Osteoblast (primary cell): Measurements from ENCODE around the gene ENTREP1. TPM values are rescaled to one million over a fixed set of nuclear protein-coding genes. Genes with fewer than 3 reads are reported as not detected.
"Not testable (repeated sequence)": the region's sequence is repeated elsewhere in the genome, so short reads cannot be mapped to it uniquely, and the experiment has no call there.

Experiments used
- DNase-seq: peaks from one replicate; pipeline ENCODE4 v3.0.0; 2011; ENCODE audit warnings: low spot score, mixed read lengths; ENCODE audit not compliant: insufficient read length; ENCODE audit errors: missing footprints
- H2AFZ ChIP-seq: 2 replicates; pipeline ENCODE4 v1.6.0; 2011; ENCODE audit warnings: mild to moderate bottlenecking, low read length
- H3K27ac ChIP-seq: 2 replicates; pipeline ENCODE4 v1.5.1; 2011; ENCODE audit warnings: mild to moderate bottlenecking, low read depth, low read length, moderate library complexity
- H3K27me3 ChIP-seq: 2 replicates; pipeline ENCODE4 v1.6.0; 2012; ENCODE audit warnings: mild to moderate bottlenecking, control low read depth, inconsistent platforms, low read length, moderate library complexity; ENCODE audit not compliant: insufficient read depth
- H3K36me3 ChIP-seq: 2 replicates; pipeline ENCODE4 v1.5.1; 2011; ENCODE audit warnings: mild to moderate bottlenecking, low read length, control low read depth, moderate library complexity; ENCODE audit not compliant: insufficient read depth
- H3K4me1 ChIP-seq: 2 replicates; pipeline ENCODE4 v1.5.1; 2011; ENCODE audit warnings: mild to moderate bottlenecking, low read length, control low read depth, moderate library complexity; ENCODE audit not compliant: insufficient read depth
- H3K4me2 ChIP-seq: 2 replicates; pipeline ENCODE4 v1.6.0; 2011; ENCODE audit warnings: mild to moderate bottlenecking, low read length; ENCODE audit not compliant: insufficient read depth
- H3K4me3 ChIP-seq: fragments of 200-600 bp; sonication (generic); 3 replicates; pipeline ENCODE4 v1.5.1; 2012; ENCODE audit warnings: mild to moderate bottlenecking, low read length, inconsistent platforms; ENCODE audit not compliant: insufficient read depth
- H3K79me2 ChIP-seq: 2 replicates; pipeline ENCODE4 v1.6.0; 2012; ENCODE audit warnings: mild to moderate bottlenecking, low read length, control low read depth, inconsistent platforms; ENCODE audit not compliant: insufficient read depth
- H3K9me3 ChIP-seq: 2 replicates; pipeline ENCODE4 v1.5.1; 2011; ENCODE audit warnings: low read depth, low read length, control low read depth
- H4K20me1 ChIP-seq: 2 replicates; pipeline ENCODE4 v1.6.0; 2012; ENCODE audit warnings: mild to moderate bottlenecking, low read length, control low read depth; ENCODE audit not compliant: insufficient read depth
- CTCF ChIP-seq: IDR thresholded peaks from 2 replicates; pipeline ENCODE4 v1.5.1; 2011; ENCODE audit warnings: mild to moderate bottlenecking, low read depth, low read length, moderate library complexity; ENCODE audit errors: extremely low read depth
- total RNA-seq: library from RNA; depleted of rRNA; stranded (reverse); fragments of >200 nt; gene quantifications from 2 replicates; pipeline ENCODE4 v1.2.3, GENCODE V29; 2012

The ENTREP1 gene
- total RNA-seq, 1 donor: under 0.01 TPM

DNA sequence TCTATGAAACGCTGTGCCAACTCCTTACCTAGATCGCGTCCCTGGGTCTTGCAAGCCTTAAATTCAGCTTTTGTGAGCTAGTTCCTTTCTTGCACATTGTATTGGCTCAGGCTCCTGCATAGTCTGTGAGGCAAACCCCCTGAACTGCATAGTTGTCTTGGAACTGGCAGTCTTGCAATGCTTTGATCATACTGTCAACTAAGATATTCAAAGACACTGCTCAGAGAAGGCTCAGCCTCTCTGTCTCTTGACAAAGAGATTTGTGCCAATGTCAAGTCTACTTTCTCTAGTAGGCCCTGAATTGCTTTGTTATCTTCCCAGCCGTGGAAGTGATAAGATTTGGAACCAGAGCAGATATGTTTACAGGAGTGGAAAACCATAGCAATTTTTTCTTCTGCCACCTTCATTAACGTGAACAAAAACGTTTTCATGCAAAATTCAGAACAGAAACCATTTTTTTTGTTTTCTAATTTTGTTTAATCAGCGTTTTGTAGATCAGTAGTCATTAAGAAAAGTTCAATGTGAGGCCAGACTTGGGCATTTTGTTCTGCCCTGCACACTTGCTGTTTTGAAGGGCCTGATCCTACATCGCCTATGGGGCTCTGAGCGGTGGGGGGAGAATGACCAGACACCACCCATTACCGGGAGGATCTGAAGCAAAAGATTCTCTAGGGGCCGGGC, 27.6 kb upstream of the ENTREP1 start:
- Histone ChIP-seq H3K27me3 (peaks cover 19% of the 10 kb centered on the region), H3K4me1 (no peaks in the 10 kb centered on the region), H2AFZ (no peak overlapping the region), H4K20me1 (no peaks in the 10 kb centered on the region), H3K79me2 (no peaks in the 10 kb centered on the region), H3K9me3 (no peaks in the 10 kb centered on the region), H3K4me2 (no peak overlapping the region), H3K4me3 (no peak overlapping the region), H3K36me3 (no peaks in the 10 kb centered on the region), H3K27ac (no peak overlapping the region)
- no peak for TF ChIP-seq CTCF
- DNase-seq: no peak

DNA sequence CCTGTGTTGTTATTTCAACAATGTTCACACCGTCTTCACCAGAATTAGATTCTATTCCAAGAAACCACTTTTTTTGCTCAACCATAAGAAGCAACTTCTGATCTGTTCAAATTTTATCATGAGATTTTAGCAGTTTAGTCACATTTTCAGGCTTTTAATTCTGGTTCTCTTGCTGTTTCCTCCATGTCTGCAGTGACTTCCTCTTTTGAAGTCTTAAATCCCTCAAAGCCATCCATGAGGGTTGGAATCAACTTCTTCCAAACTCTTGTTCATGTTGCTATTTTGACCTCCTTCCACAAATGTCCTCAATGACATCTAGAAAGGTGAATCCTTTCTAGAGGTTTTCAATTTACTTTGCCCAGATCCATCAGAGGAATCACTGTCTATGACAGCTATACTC, 25.7 kb upstream of the ENTREP1 start:
- Histone ChIP-seq H2AFZ (no peak overlapping the region), H3K4me3 (no peak overlapping the region), H4K20me1 (no peaks in the 10 kb centered on the region), H3K27ac (no peak overlapping the region), H3K4me2 (no peak overlapping the region), H3K27me3 (peaks cover 19% of the 10 kb centered on the region), H3K79me2 (no peaks in the 10 kb centered on the region), H3K36me3 (no peaks in the 10 kb centered on the region), H3K9me3 (no peaks in the 10 kb centered on the region), H3K4me1 (no peaks in the 10 kb centered on the region)
- TF ChIP-seq CTCF: no peak
- no peak for DNase-seq

- DNase-seq: no peak
- no peaks in the 10 kb centered on the region for H4K20me1 ChIP-seq
- H2AFZ ChIP-seq: no peak overlapping the region
- H3K27ac ChIP-seq: no peak overlapping the region
- H3K36me3 ChIP-seq: no peaks in the 10 kb centered on the region
- H3K4me1 ChIP-seq: no peaks in the 10 kb centered on the region
- TF ChIP-seq CTCF: no peak
- H3K79me2 ChIP-seq: no peaks in the 10 kb centered on the region
- no peak overlapping the region for H3K4me2 ChIP-seq
- H3K9me3 ChIP-seq: no peaks in the 10 kb centered on the region
- no peak overlapping the region for H3K4me3 ChIP-seq
- peaks cover 18% of the 10 kb centered on the region for H3K27me3 ChIP-seq
Measured at GRCh38 chr9:69299826-69300225, 25.2 kb upstream of the ENTREP1 start.

- H3K4me2 ChIP-seq: no peak overlapping the region
- H3K9me3 ChIP-seq: no peaks in the 10 kb centered on the region
- TF ChIP-seq CTCF: no peak
- no peak for DNase-seq
- H3K27me3 ChIP-seq: peaks cover 14% of the 10 kb centered on the region
- H3K4me3 ChIP-seq: no peak overlapping the region
- no peaks in the 10 kb centered on the region for H3K36me3 ChIP-seq
- H2AFZ ChIP-seq: no peak overlapping the region
- H3K79me2 ChIP-seq: no peaks in the 10 kb centered on the region
- H3K4me1 ChIP-seq: peaks cover 3% of the 10 kb centered on the region
- no peak overlapping the region for H3K27ac ChIP-seq
- no peaks in the 10 kb centered on the region for H4K20me1 ChIP-seq
Measured at GRCh38 chr9:69303331-69303730, 21.7 kb upstream of the ENTREP1 start.

GRCh38 chr9:69306895-69307445, 18.0 kb upstream of the ENTREP1 start:
- H3K27me3 ChIP-seq, H4K20me1 ChIP-seq, DNase-seq, H3K36me3 ChIP-seq, H3K9me3 ChIP-seq, H3K4me3 ChIP-seq, H3K79me2 ChIP-seq, H3K4me2 ChIP-seq, H3K4me1 ChIP-seq, H2AFZ ChIP-seq, H3K27ac ChIP-seq: not testable (repeated sequence)
